GM23248 (cell line): ENCODE measurements around the gene FCGR1A. TPM values are rescaled to one million over a fixed set of nuclear protein-coding genes. Genes with fewer than 3 reads are reported as not detected.
"Not testable (repeated sequence)": the region's sequence is repeated elsewhere in the genome, so short reads cannot be mapped to it uniquely, and the experiment has no call there.

Experiments used
- DNase-seq: peaks from one replicate; pipeline ENCODE4 v3.0.0-alpha.2; 2015
- H2AFZ ChIP-seq: fragments of 200-600 bp; sonication (generic); 2 replicates; pipeline ENCODE4 v1.6.1; 2016; ENCODE audit warnings: antibody characterized with exemption
- H3F3A ChIP-seq: fragments of 200-600 bp; sonication (generic); 2 replicates; pipeline ENCODE4 v1.6.1; 2016; ENCODE audit warnings: mild to moderate bottlenecking, antibody characterized with exemption, mixed run types; ENCODE audit not compliant: insufficient read depth
- H3K27ac ChIP-seq: fragments of 200-600 bp; sonication (generic); 2 replicates; pipeline ENCODE4 v1.5.1; 2016; ENCODE audit warnings: mild to moderate bottlenecking
- H3K27me3 ChIP-seq: fragments of 200-600 bp; sonication (generic); replicated peaks from 2 replicates; pipeline ENCODE4 v1.6.1; 2016; ENCODE audit warnings: mild to moderate bottlenecking; ENCODE audit not compliant: insufficient read depth
- H3K36me3 ChIP-seq: fragments of 200-600 bp; sonication (generic); 2 replicates; pipeline ENCODE4 v1.6.1; 2016; ENCODE audit warnings: low read depth, mild to moderate bottlenecking
- H3K4me1 ChIP-seq: fragments of 200-600 bp; sonication (generic); 2 replicates; pipeline ENCODE4 v1.6.1; 2016; ENCODE audit warnings: mild to moderate bottlenecking; ENCODE audit not compliant: insufficient read depth
- H3K4me2 ChIP-seq: fragments of 200-600 bp; sonication (generic); one replicate; pipeline ENCODE4 v1.6.1; 2016; ENCODE audit warnings: mild to moderate bottlenecking; ENCODE audit not compliant: unreplicated experiment
- H3K4me3 ChIP-seq: fragments of 200-600 bp; sonication (generic); 2 replicates; pipeline ENCODE4 v1.5.1; 2016; ENCODE audit warnings: mild to moderate bottlenecking
- H3K79me2 ChIP-seq: fragments of 200-600 bp; sonication (generic); 2 replicates; pipeline ENCODE4 v1.6.1; 2016; ENCODE audit warnings: mild to moderate bottlenecking; ENCODE audit not compliant: insufficient read depth
- H3K9ac ChIP-seq: fragments of 200-600 bp; sonication (generic); 2 replicates; pipeline ENCODE4 v1.6.1; 2016; ENCODE audit warnings: mild to moderate bottlenecking
- H3K9me2 ChIP-seq: fragments of 200-600 bp; sonication (generic); 2 replicates; pipeline ENCODE4 v1.6.1; 2016; ENCODE audit warnings: mixed run types, mild to moderate bottlenecking, moderate library complexity; ENCODE audit not compliant: insufficient read depth
- H3K9me3 ChIP-seq: fragments of 200-600 bp; sonication (generic); one replicate; pipeline ENCODE4 v1.6.1; 2017; ENCODE audit warnings: low read depth
- H4K20me1 ChIP-seq: fragments of 200-600 bp; sonication (generic); 2 replicates; pipeline ENCODE4 v1.6.0; 2016; ENCODE audit not compliant: insufficient read depth
- WGBS, 2 experiments: methylation state at CpG; one replicate each; pipeline ENCODE4 v1.1.6; 2015 to 2017; ENCODE audit warnings: low lambda C conversion rate in 2 of 2, low coverage in 1 of 2; ENCODE audit errors: missing lambda C conversion rate in 2 of 2; 5-methylcytosine and 5-hydroxymethylcytosine counted together
- in situ Hi-C: fragments of 300-500 bp; cut with MboI; formaldehyde crosslinking; loops from 2 replicates; pipeline ENCODE4 v1.15.0; 2020
- polyA plus RNA-seq: library from polyadenylated mRNA; unstranded; fragments of >200 nt; fragmentation: Nextera tagmentation; extraction: Ambion mirVana; gene quantifications from 2 replicates; pipeline ENCODE4 v1.2.1, GENCODE V29; 2016
- total RNA-seq: library from RNA; depleted of rRNA; stranded (reverse); fragments of >200 nt; shearing (Covaris generic); gene quantifications from 2 replicates; pipeline ENCODE4 v1.2.3, GENCODE V29; 2014; rRNA removed

FCGR1A gene
- total RNA-seq: not detected in 2 replicates
- not detected in 2 replicates for polyA plus RNA-seq

DNA sequence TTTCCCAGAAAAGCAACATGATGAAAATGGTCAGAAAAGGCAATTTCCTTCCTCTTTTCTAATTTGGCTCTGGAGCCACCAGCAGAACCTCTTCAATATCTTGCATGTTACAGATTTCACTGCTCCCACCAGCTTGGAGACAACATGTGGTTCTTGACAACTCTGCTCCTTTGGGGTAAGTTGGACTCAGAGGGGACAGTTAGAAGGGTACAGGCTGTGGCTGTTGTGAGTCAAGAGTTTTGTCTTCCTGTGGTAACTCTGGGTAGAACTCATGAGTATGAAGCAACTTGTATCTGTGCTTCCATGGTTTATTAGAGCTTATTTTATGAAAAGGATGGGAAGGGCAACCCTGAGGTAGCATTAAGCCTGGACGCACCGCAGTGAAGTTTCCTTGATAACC is at the start of gene FCGR1A:
TSS of gene FCGR1A (plus strand) at position 95 of the 400 bp plus-strand sequence. CDS start at position 145, 50 bp downstream.
- H3K4me3 ChIP-seq, H3K9me2 ChIP-seq, H3K36me3 ChIP-seq, H2AFZ ChIP-seq, H3F3A ChIP-seq, H4K20me1 ChIP-seq, H3K27ac ChIP-seq, H3K27me3 ChIP-seq, H3K9me3 ChIP-seq, H3K79me2 ChIP-seq, H3K9ac ChIP-seq, H3K4me2 ChIP-seq, H3K4me1 ChIP-seq, DNase-seq, in situ Hi-C loops: not testable (repeated sequence)
- WGBS, 2 experiments: 63% methylated on average over 2 of the region's 2 CpGs; no CpG with 5 or more reads in 1 of the 2 experiments

DNA sequence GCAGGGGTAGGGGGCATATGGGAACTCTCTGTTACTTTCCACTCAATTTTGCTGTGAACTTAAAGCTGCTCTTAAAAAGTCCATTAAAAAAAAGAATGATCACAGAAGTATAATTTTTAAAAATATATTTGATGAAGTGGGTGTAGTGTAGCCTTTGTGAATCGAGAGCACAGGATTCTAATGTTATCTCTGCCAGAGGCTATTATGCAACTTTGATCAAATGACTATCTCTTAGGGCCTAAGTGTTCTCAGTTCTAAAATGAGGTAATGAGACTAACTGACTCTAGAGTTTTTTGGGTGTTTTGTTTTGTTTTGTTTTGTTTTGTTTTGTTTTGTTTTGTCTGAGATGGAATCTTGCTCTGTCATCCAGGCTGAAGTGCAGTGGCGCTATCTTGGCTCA is 49.7 kb upstream of the FCGR1A start:
- H3K9ac ChIP-seq, in situ Hi-C loops: not testable (repeated sequence)

DNA sequence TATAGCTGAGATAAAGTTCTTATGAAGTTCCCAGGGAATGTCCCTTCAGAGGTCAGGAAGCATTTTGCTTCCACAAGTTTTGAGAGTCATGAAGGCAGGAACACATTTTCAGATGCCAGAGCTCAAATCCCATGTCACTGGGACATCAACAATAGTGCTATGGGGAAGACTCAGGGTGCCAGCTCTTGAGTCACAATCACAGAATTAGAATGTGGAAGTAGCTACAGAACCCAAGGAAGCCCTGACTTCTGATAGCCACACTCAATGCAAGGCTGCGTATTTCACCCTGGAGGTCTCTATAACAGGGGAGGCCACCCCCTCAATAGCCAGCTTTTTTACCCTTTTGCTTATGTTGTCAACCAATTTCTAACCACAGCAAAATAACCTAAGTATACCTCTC is 47.8 kb upstream of the FCGR1A start:
- H4K20me1 ChIP-seq, H3K27ac ChIP-seq, H3K9me2 ChIP-seq, H2AFZ ChIP-seq, H3K4me1 ChIP-seq, H3K36me3 ChIP-seq, H3K4me2 ChIP-seq, H3K27me3 ChIP-seq, H3K79me2 ChIP-seq, H3F3A ChIP-seq, H3K9ac ChIP-seq, H3K4me3 ChIP-seq, DNase-seq, in situ Hi-C loops, H3K9me3 ChIP-seq: not testable (repeated sequence)
- WGBS, 2 experiments: 40 to 75% methylated on average over 1 of the region's 1 CpG

More for the DNA sequence above, 49.7 kb upstream of the FCGR1A start:
- no CpG with 5 or more reads among the region's 2 CpGs for WGBS, 2 experiments
- DNase-seq, H3K4me2 ChIP-seq, H3K9me3 ChIP-seq, H3K9me2 ChIP-seq, H3K79me2 ChIP-seq, H3K27me3 ChIP-seq, H3F3A ChIP-seq, H2AFZ ChIP-seq, H3K27ac ChIP-seq, H3K4me3 ChIP-seq, H3K36me3 ChIP-seq, H4K20me1 ChIP-seq, H3K4me1 ChIP-seq: not testable (repeated sequence)

DNA sequence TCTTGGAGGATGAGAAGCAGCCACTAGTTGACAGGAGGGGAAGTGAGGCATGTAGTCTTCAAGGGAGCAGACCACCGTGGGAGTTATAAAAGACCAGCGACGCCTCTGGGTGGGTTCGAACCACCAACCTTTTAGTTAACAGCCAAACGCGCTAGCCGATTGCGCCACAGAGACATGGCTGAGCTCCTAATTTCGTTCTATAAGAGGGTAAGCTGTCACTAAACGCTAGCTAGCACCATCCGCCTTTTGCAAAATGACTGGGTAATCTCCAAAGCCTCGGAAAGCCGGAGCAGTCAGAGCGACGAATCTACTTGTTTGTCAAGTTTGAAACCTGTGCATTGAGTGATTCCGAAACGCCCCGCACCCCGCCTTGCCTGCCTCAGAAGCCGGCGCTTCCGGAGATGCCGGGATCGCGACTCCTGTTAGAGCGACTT is 42.3 kb upstream of the FCGR1A start:
- 9 to 11% methylated on average over 26 of the region's 26 CpGs for WGBS, 2 experiments
- H3F3A ChIP-seq, H3K36me3 ChIP-seq, H3K9me3 ChIP-seq, H3K4me2 ChIP-seq, H3K79me2 ChIP-seq, H3K27me3 ChIP-seq, H3K9me2 ChIP-seq, H4K20me1 ChIP-seq, H2AFZ ChIP-seq, H3K27ac ChIP-seq, H3K9ac ChIP-seq, H3K4me1 ChIP-seq, in situ Hi-C loops, H3K4me3 ChIP-seq, DNase-seq: not testable (repeated sequence)

DNA sequence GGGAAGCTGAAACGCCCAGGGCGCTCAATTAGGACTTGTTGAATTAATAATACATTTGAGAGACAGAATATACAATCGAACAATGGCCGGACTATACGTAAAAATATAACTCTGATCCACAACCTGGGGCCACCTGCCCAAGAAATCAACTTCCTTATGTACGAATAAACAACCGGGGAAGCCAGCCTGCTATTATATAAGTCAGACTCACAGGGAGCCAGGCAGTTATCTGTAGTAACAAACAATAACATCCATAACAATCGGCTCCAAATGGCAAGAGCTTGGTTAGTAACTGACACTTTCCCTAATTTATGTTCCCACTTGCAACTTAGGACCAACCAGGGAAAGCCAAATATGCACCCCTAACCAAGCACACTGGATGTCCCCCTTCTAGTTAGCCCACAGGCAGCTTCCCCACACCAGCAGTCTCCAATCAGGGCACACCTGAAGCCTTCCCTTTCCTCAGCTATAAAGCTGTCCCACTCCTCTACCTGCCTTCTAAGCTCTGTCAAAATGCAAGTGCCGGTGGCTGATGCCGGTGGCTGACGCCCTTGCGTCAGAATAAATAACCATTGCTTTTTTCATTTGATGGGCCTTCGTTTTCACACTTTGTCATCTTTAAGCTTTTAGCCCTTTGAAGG is 41.8 kb upstream of the FCGR1A start:
- H4K20me1 ChIP-seq, H3K4me3 ChIP-seq, H3K79me2 ChIP-seq, DNase-seq, H2AFZ ChIP-seq, H3K27me3 ChIP-seq, H3K27ac ChIP-seq, H3K9ac ChIP-seq, H3K4me1 ChIP-seq, in situ Hi-C loops, H3K9me3 ChIP-seq, H3K36me3 ChIP-seq, H3F3A ChIP-seq, H3K9me2 ChIP-seq, H3K4me2 ChIP-seq: not testable (repeated sequence)
- WGBS, 2 experiments: 39 to 55% methylated on average over 4 to 7 of the region's 13 CpGs

DNA sequence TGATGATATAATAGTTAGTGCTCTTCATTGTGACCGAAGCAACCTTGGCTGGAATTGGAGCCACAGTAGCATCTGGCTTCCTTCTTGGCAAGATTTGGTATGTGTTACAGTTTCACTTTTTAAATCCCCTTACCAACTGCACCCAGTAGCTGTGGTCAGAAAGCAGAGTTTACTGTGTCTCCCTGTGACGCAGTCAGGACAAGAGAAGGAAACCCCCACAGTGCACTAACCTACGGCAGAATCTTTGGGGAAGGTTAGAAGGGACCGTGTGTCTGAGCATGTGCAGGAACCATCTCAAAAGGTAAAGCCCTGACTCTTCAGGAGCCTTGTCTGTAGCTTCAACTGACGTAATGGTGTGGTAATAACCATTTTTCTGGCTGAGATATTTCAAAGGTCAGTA is 40.6 kb upstream of the FCGR1A start:
- in situ Hi-C loops, H3K36me3 ChIP-seq, H3K79me2 ChIP-seq, H3K4me3 ChIP-seq, H3K9me3 ChIP-seq, H3K4me2 ChIP-seq, H4K20me1 ChIP-seq, H2AFZ ChIP-seq, DNase-seq, H3K27me3 ChIP-seq, H3K4me1 ChIP-seq, H3K9me2 ChIP-seq, H3F3A ChIP-seq, H3K27ac ChIP-seq, H3K9ac ChIP-seq: not testable (repeated sequence)
- WGBS, 2 experiments: 38 to 91% methylated on average over 1 of the region's 5 CpGs

DNA sequence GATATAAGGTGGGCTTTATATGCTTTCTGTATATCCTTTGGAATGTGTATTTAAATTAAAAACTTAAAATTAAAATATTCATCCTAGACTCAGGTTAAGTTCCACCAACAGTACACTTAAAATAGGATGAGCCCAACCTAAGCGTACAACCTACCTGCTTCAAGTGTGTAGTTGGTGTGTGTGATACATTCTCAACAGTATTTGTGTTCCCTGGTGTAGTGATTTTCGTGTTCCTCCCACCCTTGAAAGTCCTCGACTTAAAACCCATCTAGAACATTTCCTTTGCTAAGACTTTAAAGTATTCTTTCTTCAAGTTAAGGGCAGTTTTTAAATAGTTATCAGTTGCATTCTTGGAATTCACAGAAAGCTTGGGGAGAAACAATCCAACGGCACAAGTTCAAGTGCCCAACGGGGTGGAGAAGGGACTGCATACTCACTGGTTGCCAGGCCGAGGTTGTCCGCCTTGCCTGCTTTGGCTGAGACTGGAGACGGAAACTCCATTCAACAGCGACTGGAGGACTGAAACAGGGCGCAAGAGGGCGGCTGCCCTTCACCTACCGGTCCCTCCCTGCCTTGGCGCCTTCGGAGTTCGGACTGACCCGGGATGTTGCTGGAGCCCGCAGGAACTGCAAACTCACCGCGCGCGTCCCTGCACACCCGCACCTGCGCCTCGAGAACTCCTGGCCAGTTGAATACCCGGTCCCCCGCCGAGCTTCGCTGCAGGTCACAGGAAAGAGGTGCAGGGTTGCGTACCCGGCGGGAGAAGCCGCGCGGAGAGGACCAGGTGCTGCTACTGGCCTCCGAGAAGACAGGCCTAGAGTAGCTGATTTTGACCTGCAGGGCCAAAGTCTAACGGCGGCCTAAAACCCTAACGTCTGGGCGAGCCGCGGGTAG is 35.8 kb upstream of the FCGR1A start:
- H3K9me3 ChIP-seq, in situ Hi-C loops, H2AFZ ChIP-seq, H3K27me3 ChIP-seq, DNase-seq, H4K20me1 ChIP-seq, H3K9ac ChIP-seq, H3K4me3 ChIP-seq, H3K4me2 ChIP-seq, H3K4me1 ChIP-seq, H3K27ac ChIP-seq, H3K9me2 ChIP-seq, H3F3A ChIP-seq, H3K79me2 ChIP-seq, H3K36me3 ChIP-seq: not testable (repeated sequence)
- WGBS, 2 experiments: 14 to 16% methylated on average over 29 to 32 of the region's 41 CpGs
